Endothelial cell of umbilical vein (primary cell): ENCODE data around the gene LBX2. TPM values are rescaled to one million over a fixed set of nuclear protein-coding genes. Genes with fewer than 3 reads are reported as not detected.

ENCODE experiments used
- BruUV-seq: library from RNA; stranded (reverse); fragments of 400-500 nt; replicated peaks from 2 replicates; lab custom pipeline; 2021; lab: Mats Ljungman, UMichigan
- CTCF ChIA-PET: fragments of 300-600, 350-600 bp; sonication (Branson Sonifier 250); formaldehyde crosslinking; loops from one replicate; lab custom pipeline; 2021; ENCODE audit warnings: antibody characterized with exemption, inconsistent platforms; lab: Charles Lee
- POLR2A ChIA-PET: fragments of 300-600, 350-600 bp; sonication (Branson Sonifier 250); formaldehyde crosslinking; loops from one replicate; lab custom pipeline; 2021; ENCODE audit warnings: antibody characterized with exemption, inconsistent platforms; lab: Charles Lee
- DNase-seq: peaks from one replicate; pipeline ENCODE4 v3.0.0-alpha.2; 2011; ENCODE audit warnings: low read depth, low spot score
- FAIRE-seq: peaks from 2 replicates; lab custom pipeline; 2011; peaks lifted over from hg19 to GRCh38; lab: Jason Lieb, UNC
- H2AFZ ChIP-seq: 2 replicates; pipeline ENCODE4 v1.6.0; 2012; ENCODE audit warnings: low read depth, low read length, control low read depth, inconsistent platforms
- H3K27ac ChIP-seq: 2 replicates; pipeline ENCODE4 v1.5.1; 2011; ENCODE audit warnings: low read depth, mild to moderate bottlenecking, control low read depth, low read length, moderate library complexity; ENCODE audit not compliant: insufficient read depth
- H3K27me3 ChIP-seq, 2 experiments: 2 replicates each; pipeline versions ENCODE4 v1.6.0 to v1.6.1; 2011; ENCODE audit warnings: low read length in 2 of 2, mixed read lengths in 1 of 2; ENCODE audit not compliant: control insufficient read depth in 2 of 2, insufficient read depth in 2 of 2
- H3K36me3 ChIP-seq, 2 experiments: 2 replicates in 1 of 2; 3 replicates in 1 of 2; pipeline ENCODE4 v1.5.1; 2011; ENCODE audit warnings: low read length in 2 of 2, mild to moderate bottlenecking in 1 of 2, moderate library complexity in 1 of 2; ENCODE audit not compliant: control insufficient read depth in 2 of 2, insufficient read depth in 2 of 2; ENCODE audit errors: extremely low read depth in 1 of 2
- H3K4me1 ChIP-seq: 3 replicates; pipeline ENCODE4 v1.5.1; 2011; ENCODE audit warnings: mild to moderate bottlenecking, low read length; ENCODE audit not compliant: control insufficient read depth, insufficient read depth; ENCODE audit errors: extremely low read depth
- H3K4me2 ChIP-seq: 2 replicates; pipeline ENCODE4 v1.6.1; 2011; ENCODE audit warnings: low read length, control low read depth, mixed read lengths; ENCODE audit not compliant: insufficient read depth
- H3K4me3 ChIP-seq, 3 experiments: fragments of 200-600 bp in 1 of 3; sonication (generic), shearing (Covaris generic) in 1 of 3; replicated peaks in 1 of 3; 2 replicates each; pipeline ENCODE4 v1.5.1; 2011 to 2016; ENCODE audit warnings: control low read depth in 3 of 3, low read length in 3 of 3, mild to moderate bottlenecking in 2 of 3, inconsistent platforms in 1 of 3, low read depth in 1 of 3, moderate library complexity in 1 of 3; ENCODE audit not compliant: insufficient read depth in 1 of 3
- H3K79me2 ChIP-seq: 2 replicates; pipeline ENCODE4 v1.6.0; 2012; ENCODE audit warnings: low read length, inconsistent platforms; ENCODE audit not compliant: control insufficient read depth, insufficient read depth
- H3K9ac ChIP-seq: replicated peaks from 2 replicates; pipeline ENCODE3; 2011; ENCODE audit warnings: low read length, control low read depth; ENCODE audit not compliant: insufficient read depth; ENCODE audit errors: extremely low read depth
- H3K9me1 ChIP-seq: replicated peaks from 3 replicates; pipeline ENCODE4 v1.6.0; 2011; ENCODE audit warnings: mild to moderate bottlenecking, low read length; ENCODE audit not compliant: control insufficient read depth, insufficient read depth; ENCODE audit errors: extremely low read depth
- H3K9me3 ChIP-seq: replicated peaks from 2 replicates; pipeline ENCODE4 v1.5.1; 2012; ENCODE audit warnings: low read length, inconsistent platforms; ENCODE audit not compliant: control insufficient read depth, insufficient read depth
- H4K20me1 ChIP-seq: replicated peaks from 2 replicates; pipeline ENCODE3; 2011; ENCODE audit warnings: mild to moderate bottlenecking, low read length; ENCODE audit not compliant: control insufficient read depth, insufficient read depth; ENCODE audit errors: extremely low read depth
- EZH2 ChIP-seq: IDR thresholded peaks from 2 replicates; pipeline ENCODE4 v1.6.1; 2012; ENCODE audit warnings: borderline replicate concordance, low read depth, mild to moderate bottlenecking, moderate library complexity, low read length, inconsistent platforms; ENCODE audit not compliant: severe bottlenecking
- FOS ChIP-seq: IDR thresholded peaks from 2 replicates; pipeline ENCODE4 v1.6.1; 2011; ENCODE audit warnings: mild to moderate bottlenecking, low read length, moderate library complexity, borderline replicate concordance; ENCODE audit not compliant: insufficient read depth
- GATA2 ChIP-seq: IDR thresholded peaks from 2 replicates; pipeline ENCODE4 v1.7.0; 2011; ENCODE audit warnings: low read depth, mild to moderate bottlenecking, moderate library complexity, mixed read lengths, low read length; ENCODE audit not compliant: insufficient read length, insufficient read depth
- JUN ChIP-seq: IDR thresholded peaks from 2 replicates; pipeline ENCODE4 v1.6.1; 2011; ENCODE audit warnings: borderline replicate concordance, low read depth; ENCODE audit not compliant: insufficient read length, insufficient read depth
- MYC ChIP-seq: IDR thresholded peaks from one replicate; pipeline ENCODE4 v1.6.1; 2011; ENCODE audit warnings: mild to moderate bottlenecking, low read depth, low read length
- POLR2A ChIP-seq: IDR thresholded peaks from 2 replicates; pipeline ENCODE4 v1.6.1; 2012; ENCODE audit warnings: low read depth, mild to moderate bottlenecking, control low read depth, low read length
- POLR2AphosphoS5 ChIP-seq: IDR thresholded peaks from 2 replicates; pipeline ENCODE4 v1.6.1; 2012; ENCODE audit warnings: low read depth, mild to moderate bottlenecking, control low read depth, low read length, moderate library complexity; ENCODE audit not compliant: insufficient read depth
- dilution Hi-C: fragments of 300-500 bp; cut with MboI; formaldehyde crosslinking; loops from one replicate; pipeline ENCODE4 v1.15.0; 2019; ENCODE audit warnings: low sequenced_read_pairs; ENCODE audit not compliant: extremely low pct_ligation_motif_present
- intact Hi-C: fragments of 100-400 bp; cut with micrococcal nuclease; formaldehyde crosslinking; loops from one replicate; pipeline ENCODE4 v1.10.0; 2022
- polyA plus RNA-seq, 4 experiments: library from polyadenylated mRNA; depleted of rRNA in 3 of 4; stranded (reverse) in 3 of 4; unstranded in 1 of 4; fragments of >200 nt; gene quantifications; 2 replicates each; pipeline versions ENCODE4 v1.2.1 to v1.2.3, GENCODE V29; 2011 to 2012; ENCODE audit warnings: missing spikeins in 1 of 4
- total RNA-seq: library from RNA; stranded (reverse); gene quantifications from 2 replicates; pipeline ENCODE4 v1.2.3, GENCODE V29; 2021
- TF ChIP-seq, protein P1 (sequence below): IDR thresholded peaks from 2 replicates; pipeline ENCODE4 v1.6.1; 2011; ENCODE audit not compliant: insufficient read depth, insufficient read length
- TF ChIP-seq, protein P2 (sequence below), 2 donors: IDR thresholded peaks; 1 replicate in 1 of 2; 2 replicates in 1 of 2; pipeline ENCODE4 v1.5.1; 2011; ENCODE audit warnings: low read length in 2 of 2, mild to moderate bottlenecking in 2 of 2, moderate library complexity in 2 of 2, control low read depth in 1 of 2, inconsistent platforms in 1 of 2, low read depth in 1 of 2; ENCODE audit not compliant: insufficient read depth in 1 of 2; ENCODE audit errors: extremely low read depth in 1 of 2

LBX2 gene
- total and polyA plus RNA-seq, 2 donors (not counting 3 experiments of a cell fraction or from before 2014, with no cell fraction given), result 2.8 to 3.8 TPM

GRCh38 chr2:74540291-74540690, 40.9 kb upstream of the LBX2 start:
- Histone ChIP-seq H3K9me1 (no peaks in the 10 kb centered on the region), H3K36me3 (no peaks in the 10 kb centered on the region), H3K79me2 (no peaks in the 10 kb centered on the region), H3K27me3 (peaks cover 16 to 21% of the 10 kb centered on the region in 2 experiments), H2AFZ (no peak overlapping the region), H3K4me2 (no peak overlapping the region), H3K9me3 (no peaks in the 10 kb centered on the region), H3K9ac (no peak overlapping the region), H3K4me3 (no peak overlapping the region), H3K27ac (no peak overlapping the region), H3K4me1 (no peaks in the 10 kb centered on the region), H4K20me1 (no peaks in the 10 kb centered on the region)
- ChIA-PET POLR2A (no interaction called here), CTCF (interaction anchor here (0.9 kb wide), 1 partner anchor 47 kb away, joined by 3 read pairs; no protein-coding TSS in a partner anchor)
- DNase-seq (no peak), FAIRE-seq (no peak)
- dilution Hi-C loops, result no loop called here
- no peak for TF ChIP-seq MYC
- TF ChIP-seq, protein P1, sequence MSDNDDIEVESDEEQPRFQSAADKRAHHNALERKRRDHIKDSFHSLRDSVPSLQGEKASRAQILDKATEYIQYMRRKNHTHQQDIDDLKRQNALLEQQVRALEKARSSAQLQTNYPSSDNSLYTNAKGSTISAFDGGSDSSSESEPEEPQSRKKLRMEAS, result no peak
- TF ChIP-seq EZH2, result no peak
- TF ChIP-seq, protein P2, sequence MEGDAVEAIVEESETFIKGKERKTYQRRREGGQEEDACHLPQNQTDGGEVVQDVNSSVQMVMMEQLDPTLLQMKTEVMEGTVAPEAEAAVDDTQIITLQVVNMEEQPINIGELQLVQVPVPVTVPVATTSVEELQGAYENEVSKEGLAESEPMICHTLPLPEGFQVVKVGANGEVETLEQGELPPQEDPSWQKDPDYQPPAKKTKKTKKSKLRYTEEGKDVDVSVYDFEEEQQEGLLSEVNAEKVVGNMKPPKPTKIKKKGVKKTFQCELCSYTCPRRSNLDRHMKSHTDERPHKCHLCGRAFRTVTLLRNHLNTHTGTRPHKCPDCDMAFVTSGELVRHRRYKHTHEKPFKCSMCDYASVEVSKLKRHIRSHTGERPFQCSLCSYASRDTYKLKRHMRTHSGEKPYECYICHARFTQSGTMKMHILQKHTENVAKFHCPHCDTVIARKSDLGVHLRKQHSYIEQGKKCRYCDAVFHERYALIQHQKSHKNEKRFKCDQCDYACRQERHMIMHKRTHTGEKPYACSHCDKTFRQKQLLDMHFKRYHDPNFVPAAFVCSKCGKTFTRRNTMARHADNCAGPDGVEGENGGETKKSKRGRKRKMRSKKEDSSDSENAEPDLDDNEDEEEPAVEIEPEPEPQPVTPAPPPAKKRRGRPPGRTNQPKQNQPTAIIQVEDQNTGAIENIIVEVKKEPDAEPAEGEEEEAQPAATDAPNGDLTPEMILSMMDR (IDR thresholded peaks at IDR 0.05; ENCODE audit: extremely low read depth in 1 of 2, insufficient read depth in 1 of 2, low read depth in 1 of 2, low read length in 2 of 2), result no peak
- no peak for TF ChIP-seq POLR2AphosphoS5
- TF ChIP-seq POLR2A, result no peak
- TF ChIP-seq JUN, result no peak
- no peak for TF ChIP-seq FOS
- no peak for TF ChIP-seq GATA2
- intact Hi-C loops, result no loop called here
- no TSS peak for BruUV-seq
